Middle frontal gyrus (tissue), 1 donor: ENCODE measurements around the gene EFNA1.

Source experiments
- DNase-seq: peaks from one replicate; pipeline ENCODE4 v3.0.0-alpha.2; 2015; ENCODE audit warnings: low spot score; ENCODE audit errors: extremely low spot score

Gene EFNA1, protein sequence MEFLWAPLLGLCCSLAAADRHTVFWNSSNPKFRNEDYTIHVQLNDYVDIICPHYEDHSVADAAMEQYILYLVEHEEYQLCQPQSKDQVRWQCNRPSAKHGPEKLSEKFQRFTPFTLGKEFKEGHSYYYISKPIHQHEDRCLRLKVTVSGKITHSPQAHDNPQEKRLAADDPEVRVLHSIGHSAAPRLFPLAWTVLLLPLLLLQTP

DNA sequence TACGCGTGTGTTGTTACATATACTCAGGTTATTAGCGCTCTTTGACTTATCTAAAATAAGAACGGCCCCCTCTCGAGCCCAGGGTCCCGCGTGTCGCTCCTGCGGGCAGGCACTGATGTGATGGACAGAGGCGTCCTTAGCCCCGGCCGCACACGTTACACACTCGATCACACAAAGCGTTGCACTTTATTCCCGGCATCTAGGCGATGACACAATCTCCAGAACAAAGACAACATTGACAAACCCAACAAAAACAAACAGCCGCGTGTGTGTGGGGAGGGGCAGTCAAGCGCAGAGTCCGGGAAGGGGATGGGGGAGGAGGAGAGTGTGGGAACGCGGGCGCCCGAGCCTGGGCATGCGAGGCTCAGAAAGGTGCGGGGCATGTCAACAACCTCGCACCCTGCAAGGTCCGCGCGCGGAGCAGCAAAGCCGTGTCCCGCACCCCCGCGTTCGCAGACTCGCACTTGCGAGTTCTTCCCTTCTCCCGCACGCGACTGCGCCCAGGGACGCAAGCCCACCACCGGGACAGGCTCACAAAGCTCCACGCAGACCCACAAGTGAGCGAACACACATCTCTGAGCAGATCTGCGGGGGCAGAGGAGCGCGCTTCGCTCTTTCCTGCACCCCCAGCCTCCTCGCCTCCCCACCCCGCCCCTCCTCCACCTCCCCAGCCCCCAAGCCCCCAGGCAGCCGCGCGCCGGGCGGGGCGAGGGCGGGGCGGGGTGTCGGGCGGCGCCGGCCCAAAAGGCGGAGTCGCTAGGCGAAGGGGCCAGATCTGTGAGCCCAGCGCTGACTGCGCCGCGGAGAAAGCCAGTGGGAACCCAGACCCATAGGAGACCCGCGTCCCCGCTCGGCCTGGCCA lies at the start of gene EFNA1:
Gene EFNA1, plus strand, starts transcription at position 772 of the 862 bp plus-strand sequence. CDS start 102 bp downstream, outside the sequence.
- DNase-seq, result peak; percentile 84

- peak; percentile 47 for DNase-seq
Measured at GRCh38 chr1:155078469-155079209, 49.0 kb upstream of the EFNA1 start, which contains the start of gene EFNA3. EFNA3 (plus strand) TSS chr1:155078837; CDS start chr1:155078942, 105 bp downstream.

DNA sequence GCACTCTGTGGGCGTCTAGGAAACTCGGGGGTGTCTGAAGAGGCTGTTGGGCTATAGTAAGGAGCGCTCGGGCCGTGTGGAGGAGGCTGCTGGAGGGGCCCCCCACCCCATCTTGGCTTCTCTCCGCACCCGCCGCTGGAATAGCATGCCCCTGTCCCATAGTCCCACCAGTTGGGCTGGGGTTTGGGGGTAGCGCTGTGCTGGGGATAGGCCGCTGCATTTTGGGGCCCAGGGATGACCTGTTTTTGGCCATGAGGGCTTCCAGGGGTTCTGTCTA lies 48.5 kb upstream of the EFNA1 start:
- no peak for DNase-seq

DNA sequence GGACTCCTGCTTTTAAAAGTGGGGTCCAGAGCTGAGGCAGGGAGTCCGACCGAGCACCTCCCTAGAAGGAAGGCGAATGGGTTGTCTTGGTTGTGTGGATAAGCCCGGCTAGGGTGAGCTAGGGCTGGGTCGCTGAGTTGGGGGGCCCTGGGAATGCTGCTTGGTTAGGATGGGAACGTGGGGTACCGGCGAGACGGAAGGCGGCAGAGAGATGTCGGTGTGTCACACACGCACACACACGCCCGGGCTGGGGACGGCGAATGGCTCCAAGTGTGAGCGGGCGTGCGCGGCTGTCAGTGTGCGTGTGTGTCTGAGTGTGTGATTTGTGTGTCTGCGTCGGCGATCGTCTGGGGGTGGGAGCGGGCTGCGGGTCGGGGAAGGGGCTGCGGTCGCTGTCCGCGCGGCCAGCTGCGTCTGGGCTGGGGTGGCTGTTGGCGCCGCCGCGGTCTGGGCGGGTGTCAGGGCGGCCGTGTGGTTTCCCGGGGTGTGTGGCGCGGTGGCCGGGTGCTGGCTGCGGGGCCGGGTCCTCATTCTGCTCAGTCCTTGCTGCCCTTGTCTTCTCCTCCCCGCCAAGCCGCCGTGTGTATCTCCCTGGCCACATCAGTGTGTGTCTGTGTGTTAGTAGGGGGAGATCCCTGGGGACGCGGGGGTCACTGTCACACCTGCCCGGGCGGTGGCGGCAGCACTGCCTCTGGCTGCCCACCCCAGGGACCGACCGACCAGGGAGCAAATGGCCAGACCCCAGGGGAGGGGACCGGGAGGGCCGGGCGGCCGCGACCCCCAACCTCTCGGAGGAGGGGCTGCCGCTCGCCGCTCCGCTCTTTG lies 48.0 kb upstream of the EFNA1 start:
- no peak for DNase-seq

GRCh38 chr1:155080312-155081228 lies 47.1 kb upstream of the EFNA1 start:
- no peak for DNase-seq

DNA sequence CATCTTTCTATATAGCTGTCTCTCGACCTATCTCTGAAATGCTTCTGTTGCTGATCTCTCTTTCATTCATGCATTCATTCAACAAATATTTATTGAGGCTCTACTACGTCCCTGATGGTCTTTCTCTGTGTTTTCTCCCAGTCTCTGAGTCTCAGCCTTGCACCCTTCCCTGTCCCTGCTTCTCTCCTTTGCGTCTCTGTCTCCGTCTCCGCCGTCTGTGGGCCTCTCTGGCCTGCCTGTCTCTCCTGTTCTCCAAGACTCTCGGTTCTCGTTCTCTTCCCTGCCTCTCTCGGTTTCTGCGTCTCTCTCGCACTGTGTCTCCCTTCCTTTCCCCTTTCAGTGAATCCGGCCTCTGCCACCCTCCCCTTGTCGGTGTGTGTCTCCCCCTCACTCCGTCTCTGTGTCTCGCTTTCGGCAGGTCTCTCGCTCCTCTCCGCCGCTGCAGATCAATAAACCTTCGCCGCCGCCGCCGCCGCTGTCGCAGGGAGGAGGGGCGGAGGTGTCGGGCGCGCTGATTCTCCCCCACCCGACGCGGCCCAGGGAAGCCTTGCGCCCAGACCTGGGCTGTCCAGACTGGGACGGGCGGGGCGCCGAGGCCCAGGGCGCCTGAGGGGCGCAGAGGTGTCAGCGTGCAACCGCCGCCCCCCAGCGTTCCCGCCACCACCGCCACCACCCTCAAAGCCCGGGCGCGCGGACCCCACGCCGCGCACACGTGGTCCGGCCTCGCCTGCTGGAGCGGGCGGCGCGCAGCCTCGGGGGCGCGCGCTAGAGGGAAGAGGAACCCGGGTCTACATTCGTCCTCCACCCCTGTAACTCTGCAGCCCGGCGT lies 46.0 kb upstream of the EFNA1 start:
- no peak for DNase-seq

GRCh38 chr1:155082301-155083051 lies 45.2 kb upstream of the EFNA1 start:
- no peak for DNase-seq

- DNase-seq, result no peak
Measured at GRCh38 chr1:155083052-155083541, 44.6 kb upstream of the EFNA1 start.

GRCh38 chr1:155083865-155084721 lies 43.6 kb upstream of the EFNA1 start:
- no peak for DNase-seq

- DNase-seq, result peak; percentile 89
Measured at GRCh38 chr1:155084722-155085503, 42.8 kb upstream of the EFNA1 start.

GRCh38 chr1:155085504-155086127 lies 42.1 kb upstream of the EFNA1 start:
- no peak for DNase-seq

DNA sequence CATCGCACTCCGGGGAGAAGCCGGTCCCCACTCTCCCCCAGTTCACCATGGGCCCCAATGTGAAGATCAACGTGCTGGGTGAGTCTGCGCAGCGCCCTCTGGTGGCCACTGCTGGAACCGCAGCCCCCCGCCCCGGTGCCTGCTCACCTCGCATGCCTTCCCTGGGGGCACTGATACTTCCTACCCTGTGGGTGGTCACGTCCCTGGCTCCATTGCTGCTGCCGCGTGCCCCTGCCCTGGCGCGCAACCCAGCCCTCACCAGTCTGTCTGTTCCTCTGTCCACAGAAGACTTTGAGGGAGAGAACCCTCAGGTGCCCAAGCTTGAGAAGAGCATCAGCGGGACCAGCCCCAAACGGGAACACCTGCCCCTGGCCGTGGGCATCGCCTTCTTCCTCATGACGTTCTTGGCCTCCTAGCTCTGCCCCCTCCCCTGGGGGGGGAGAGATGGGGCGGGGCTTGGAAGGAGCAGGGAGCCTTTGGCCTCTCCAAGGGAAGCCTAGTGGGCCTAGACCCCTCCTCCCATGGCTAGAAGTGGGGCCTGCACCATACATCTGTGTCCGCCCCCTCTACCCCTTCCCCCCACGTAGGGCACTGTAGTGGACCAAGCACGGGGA lies 41.4 kb upstream of the EFNA1 start:
- no peak for DNase-seq

- DNase-seq, result no peak
Measured at GRCh38 chr1:155086856-155087535, 40.7 kb upstream of the EFNA1 start.

DNA sequence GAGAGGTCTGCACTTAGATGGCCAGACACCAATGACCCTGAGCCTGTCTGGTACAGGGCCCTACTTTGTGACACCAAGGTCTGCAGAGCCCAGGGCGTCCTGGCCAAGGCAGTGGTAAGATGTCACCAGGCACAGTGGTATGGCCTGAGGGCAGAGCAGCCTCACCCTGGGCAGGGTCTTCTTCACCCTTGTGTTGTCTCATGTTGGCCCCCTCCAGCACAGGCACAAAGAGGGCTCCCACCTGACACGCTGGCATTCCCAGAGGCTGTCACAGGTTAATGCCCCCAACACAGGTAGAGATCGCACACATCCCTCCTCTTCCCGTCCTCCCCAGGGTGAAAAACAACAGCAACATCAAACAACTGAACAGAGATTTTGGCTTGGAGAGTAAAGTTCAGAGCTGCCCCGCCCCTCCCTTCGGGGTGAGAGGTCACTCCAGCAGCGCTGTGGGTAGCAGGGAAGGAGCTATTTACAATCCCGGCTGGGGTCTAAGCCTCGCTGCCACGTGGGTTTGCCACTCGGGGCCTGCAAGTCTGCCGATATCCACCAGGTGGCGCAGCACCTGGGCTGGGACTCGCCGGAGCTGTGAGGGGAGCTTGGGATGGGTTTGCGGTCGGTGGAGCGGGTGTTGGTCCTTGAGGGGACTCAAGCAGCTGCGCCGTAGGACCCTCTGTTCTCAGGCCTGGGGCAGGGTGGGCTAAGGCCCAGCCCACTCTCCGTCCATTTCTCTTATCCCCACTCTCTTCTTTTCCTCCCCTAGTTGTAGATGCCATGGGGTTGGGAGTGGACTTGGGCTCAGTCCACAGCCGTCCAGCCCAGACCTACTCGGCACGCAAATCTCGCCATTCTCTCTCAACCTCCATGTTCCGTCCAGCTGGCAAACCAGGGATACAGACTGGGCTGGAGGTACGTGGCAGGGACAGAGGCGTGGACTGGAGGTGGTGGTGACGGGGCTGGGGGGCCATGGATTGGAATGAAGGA lies 36.3 kb upstream of the EFNA1 start:
- DNase-seq, result peak; percentile 55
